Right lobe of liver (tissue), 4 donors: ENCODE results near the gene ABHD6.

Source experiments
- CTCF ChIP-seq, 4 donors: fragments of 200-600 bp in 3 of 4; fragments of 450-650 bp in 1 of 4; IDR thresholded peaks; one replicate each; pipeline versions ENCODE4 v1.5.1 to v1.8.0; 2016 to 2022; ENCODE audit warnings: antibody characterized with exemption in 4 of 4, mild to moderate bottlenecking in 2 of 4
- POLR2A ChIP-seq: fragments of 450-650 bp; IDR thresholded peaks from one replicate; pipeline ENCODE4 v1.6.1; 2017; ENCODE audit warnings: antibody characterized with exemption, mild to moderate bottlenecking
- donor health status: DM: no; HTN: no; CAD: no.
- donor health status: DM: no; HTN: no; CAD: no.
- donor health status: DM: no; HTN: yes; CAD: no.

- no peak for TF ChIP-seq CTCF (IDR thresholded peaks at IDR 0.05)
- TF ChIP-seq POLR2A: no peak
Measured at GRCh38 chr3:58323529-58324390, 86.2 kb downstream of the ABHD6 start.
